ENCODE measurements around the gene PRKAG1.

PRKAG1 gene

DNA sequence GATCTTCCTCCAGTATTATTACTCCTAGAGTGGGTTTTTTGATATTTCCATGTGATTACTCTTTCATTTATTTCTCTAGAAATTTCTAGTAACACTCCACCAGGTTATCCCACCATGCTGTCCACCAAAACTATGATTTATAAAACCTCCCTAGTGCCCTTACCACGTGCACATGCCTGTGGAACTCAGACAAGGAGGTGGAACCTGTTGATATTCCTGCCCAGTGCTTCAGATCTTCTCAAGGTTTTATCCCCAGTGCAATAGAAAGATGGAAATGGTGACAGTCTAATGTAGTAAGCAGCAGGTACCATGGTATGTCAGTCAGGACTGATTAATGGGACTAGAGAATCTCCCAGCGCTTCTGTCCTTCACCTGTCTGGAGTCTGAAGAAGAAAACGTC, 57.7 kb downstream of the PRKAG1 start:
- in situ Hi-C loops (cut with MboI; ENCODE audit: low sequenced_read_pairs, unreplicated experiment): no loop called here
- DNase-seq (ENCODE audit: low spot score): no peak
- TF ChIP-seq, protein P1, sequence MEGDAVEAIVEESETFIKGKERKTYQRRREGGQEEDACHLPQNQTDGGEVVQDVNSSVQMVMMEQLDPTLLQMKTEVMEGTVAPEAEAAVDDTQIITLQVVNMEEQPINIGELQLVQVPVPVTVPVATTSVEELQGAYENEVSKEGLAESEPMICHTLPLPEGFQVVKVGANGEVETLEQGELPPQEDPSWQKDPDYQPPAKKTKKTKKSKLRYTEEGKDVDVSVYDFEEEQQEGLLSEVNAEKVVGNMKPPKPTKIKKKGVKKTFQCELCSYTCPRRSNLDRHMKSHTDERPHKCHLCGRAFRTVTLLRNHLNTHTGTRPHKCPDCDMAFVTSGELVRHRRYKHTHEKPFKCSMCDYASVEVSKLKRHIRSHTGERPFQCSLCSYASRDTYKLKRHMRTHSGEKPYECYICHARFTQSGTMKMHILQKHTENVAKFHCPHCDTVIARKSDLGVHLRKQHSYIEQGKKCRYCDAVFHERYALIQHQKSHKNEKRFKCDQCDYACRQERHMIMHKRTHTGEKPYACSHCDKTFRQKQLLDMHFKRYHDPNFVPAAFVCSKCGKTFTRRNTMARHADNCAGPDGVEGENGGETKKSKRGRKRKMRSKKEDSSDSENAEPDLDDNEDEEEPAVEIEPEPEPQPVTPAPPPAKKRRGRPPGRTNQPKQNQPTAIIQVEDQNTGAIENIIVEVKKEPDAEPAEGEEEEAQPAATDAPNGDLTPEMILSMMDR (IDR thresholded peaks at IDR 0.05; ENCODE audit: borderline replicate concordance, control extremely low read depth, extremely low read depth, insufficient read depth, missing control alignments): no peak

DNA sequence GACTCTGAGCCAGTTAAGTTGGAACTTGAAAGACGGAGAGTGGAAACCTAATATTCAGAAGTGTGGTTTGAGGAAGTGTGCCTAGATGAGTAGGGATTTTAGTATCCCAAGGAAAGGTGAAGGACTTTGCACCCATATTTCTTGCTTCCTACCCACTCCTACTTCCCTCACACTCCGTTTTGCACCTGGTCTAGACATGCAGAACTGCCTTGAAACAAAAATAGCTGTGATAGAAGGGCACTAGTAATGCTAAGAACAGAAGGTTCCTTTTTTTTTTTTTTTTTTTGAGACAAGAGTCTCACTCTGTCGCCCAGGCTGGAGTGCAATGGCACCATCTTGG, 60.6 kb downstream of the PRKAG1 start:
- TF ChIP-seq, protein P1 (IDR thresholded peaks at IDR 0.05; ENCODE audit: borderline replicate concordance, control extremely low read depth, extremely low read depth, insufficient read depth, missing control alignments): no peak
- in situ Hi-C loops (cut with MboI; ENCODE audit: low sequenced_read_pairs, unreplicated experiment): no loop called here
- DNase-seq (ENCODE audit: low spot score): no peak

DNA sequence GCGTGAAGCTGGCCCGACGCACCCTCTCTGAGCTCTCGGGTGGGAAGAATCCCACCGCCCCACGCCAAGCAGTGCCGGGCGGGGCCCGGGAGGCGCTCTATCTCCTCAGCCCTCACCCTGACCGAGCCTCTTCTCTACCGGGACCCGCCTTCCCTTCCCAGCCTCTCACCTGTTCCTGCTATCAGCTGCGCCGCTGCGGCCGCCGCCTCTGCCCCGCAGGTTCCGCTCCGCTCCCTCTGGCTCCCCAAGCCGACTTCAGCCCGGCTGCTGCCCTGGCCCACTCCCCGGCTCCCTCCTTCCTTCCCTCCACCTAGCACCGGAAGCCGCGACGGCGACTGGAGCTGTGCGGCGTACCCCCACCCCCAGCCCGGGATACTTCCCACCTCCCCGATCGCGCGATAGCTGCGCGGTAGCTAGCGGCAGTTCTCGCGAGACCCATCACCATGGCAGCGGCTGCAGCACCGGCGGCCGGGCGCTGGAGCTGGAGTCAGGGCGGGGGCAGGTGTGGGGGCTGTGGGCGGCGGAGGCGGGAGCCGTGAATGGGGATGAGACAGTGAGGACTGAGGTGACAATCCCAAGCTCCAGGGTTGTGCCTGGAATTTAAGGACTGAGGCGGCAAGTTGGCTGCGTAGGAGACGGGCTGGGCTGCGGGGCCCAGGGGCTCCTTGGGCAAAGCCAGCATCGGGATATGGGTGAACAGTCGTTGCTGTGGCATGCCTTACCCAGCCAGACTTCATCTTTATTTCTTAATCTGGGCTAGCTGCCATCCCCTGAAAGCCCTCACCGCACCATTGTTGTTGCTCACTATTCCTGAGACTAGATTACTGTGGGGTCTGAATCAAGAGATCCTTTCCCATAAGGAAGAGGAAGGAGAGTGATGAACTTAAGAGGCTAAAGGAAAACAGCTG, 61.2 kb downstream of the PRKAG1 start, which contains the start of gene ARF3:
Gene ARF3, minus strand, starts transcription at position 347 of the 908 bp plus-strand sequence. CDS start 16,392 bp downstream, outside the sequence.
- TF ChIP-seq, protein P1 (IDR thresholded peaks at IDR 0.05; ENCODE audit: borderline replicate concordance, control extremely low read depth, extremely low read depth, insufficient read depth, missing control alignments): no peak
- peak; percentile 98 for DNase-seq (ENCODE audit: low spot score)
- in situ Hi-C loops (cut with MboI; ENCODE audit: low sequenced_read_pairs, unreplicated experiment): no loop called here

DNA sequence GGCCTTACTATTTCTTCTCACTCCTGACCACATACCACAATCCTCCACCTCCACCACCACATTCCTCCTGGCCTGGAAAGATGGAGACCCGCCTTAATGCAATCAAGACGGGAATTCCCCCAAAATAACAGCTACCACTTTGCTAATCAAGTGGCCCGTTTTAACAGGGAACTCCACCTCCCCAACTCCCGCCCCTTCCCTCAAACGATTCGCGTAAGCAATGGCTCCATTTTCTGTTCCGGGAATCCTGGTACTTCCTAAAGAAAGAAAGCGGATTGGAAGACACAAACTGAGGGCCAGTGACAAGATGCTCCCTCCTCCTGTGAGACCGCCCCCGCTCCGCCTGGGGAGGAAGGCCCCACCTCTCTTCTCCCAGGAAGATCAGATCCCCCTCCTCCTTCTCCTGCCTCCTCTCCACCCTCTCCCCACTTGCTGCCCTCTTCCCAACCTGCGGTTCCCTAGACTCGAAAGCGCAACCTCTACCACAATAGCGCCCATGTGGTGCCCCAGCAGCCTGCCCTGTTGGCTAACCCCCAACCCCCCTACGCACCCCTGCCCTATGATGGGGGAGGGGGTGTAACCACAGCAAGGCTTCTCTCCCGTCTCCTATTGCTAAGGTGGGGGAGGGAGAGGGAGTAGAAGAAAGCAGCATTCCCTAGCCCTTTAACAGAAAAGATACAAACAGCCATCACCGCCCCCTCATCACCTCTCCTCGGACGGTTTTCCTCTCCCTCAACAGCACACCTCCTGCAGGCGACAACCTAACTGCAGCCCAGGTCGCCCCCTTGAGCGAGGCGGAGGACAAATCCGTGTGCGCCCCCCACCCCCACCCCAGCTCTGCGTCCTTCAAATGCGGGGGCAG, 62.1 kb downstream of the PRKAG1 start:
- TF ChIP-seq, protein P1 (IDR thresholded peaks at IDR 0.05; ENCODE audit: borderline replicate concordance, control extremely low read depth, extremely low read depth, insufficient read depth, missing control alignments): no peak
- in situ Hi-C loops (cut with MboI; ENCODE audit: low sequenced_read_pairs, unreplicated experiment): no loop called here
- peak; percentile 67 for DNase-seq (ENCODE audit: low spot score)

DNA sequence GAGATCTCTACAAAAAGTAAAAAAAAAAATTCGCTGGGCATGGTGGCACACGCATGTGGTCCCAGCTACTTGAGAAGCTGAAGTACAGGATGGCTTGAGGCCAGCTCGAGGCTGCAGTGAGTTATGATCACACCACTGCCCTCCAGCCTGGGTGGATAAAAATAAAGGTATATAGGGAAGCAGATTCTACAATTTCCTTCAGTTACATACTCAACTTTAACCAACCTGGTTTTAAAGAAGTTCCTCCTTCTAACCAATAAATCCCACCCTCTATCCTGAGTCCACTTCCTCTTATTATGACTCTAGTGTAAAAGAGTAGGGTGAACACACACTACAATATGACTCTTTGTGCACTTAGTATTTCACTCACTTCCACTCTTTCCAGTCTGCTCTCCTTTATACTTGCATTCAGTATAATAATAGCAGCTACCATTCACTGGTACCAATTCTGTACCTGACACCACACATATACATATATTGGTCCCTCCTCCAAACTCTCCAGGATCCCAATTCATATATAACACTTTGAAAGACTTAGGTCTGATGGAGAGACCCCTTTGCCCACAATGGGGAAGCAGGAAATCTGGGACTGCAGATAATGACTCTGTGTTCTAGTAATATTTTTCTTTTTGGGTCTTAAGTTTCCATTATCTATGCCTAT, 63.6 kb downstream of the PRKAG1 start:
- TF ChIP-seq, protein P1 (IDR thresholded peaks at IDR 0.05; ENCODE audit: borderline replicate concordance, control extremely low read depth, extremely low read depth, insufficient read depth, missing control alignments): no peak
- no peak for DNase-seq (ENCODE audit: low spot score)
- in situ Hi-C loops (cut with MboI; ENCODE audit: low sequenced_read_pairs, unreplicated experiment): no loop called here

DNA sequence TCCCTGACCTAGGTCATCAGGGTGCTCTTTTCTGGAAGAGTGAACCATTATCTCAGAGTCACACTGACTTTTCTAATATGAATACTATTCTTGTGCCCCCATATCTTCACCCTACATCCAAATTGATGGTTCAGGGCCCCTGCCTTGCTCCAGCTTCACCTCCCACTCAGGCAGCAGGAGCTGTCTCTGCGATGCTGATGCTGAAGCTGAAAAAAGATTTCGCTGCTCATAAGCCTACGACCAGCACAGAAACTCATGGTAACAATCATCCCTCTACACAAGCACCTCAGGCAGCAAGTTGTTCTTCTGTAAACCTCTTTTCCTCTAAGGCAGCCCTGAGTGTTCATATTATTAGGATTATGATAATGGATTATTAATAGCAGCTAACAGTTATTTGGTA, 64.5 kb downstream of the PRKAG1 start:
- DNase-seq (ENCODE audit: low spot score): no peak
- in situ Hi-C loops (cut with MboI; ENCODE audit: low sequenced_read_pairs, unreplicated experiment): no loop called here
- TF ChIP-seq, protein P1 (IDR thresholded peaks at IDR 0.05; ENCODE audit: borderline replicate concordance, control extremely low read depth, extremely low read depth, insufficient read depth, missing control alignments): no peak
